Measurements from ENCODE around the gene AAK1. TPM values are rescaled to one million over a fixed set of nuclear protein-coding genes. Genes with fewer than 3 reads are reported as not detected.

Gene AAK1
- total RNA-seq, 4 donors from 2014 or later = 44.3 to 85.0 (median 60.3) TPM

GRCh38 chr2:69535817-69536241, 107.7 kb downstream of the AAK1 start:
- Histone ChIP-seq H3K27ac (no peak overlapping the region), H3K4me1 (peaks cover 0 to 12% (median 0%) of the 10 kb centered on the region in 4 donors), H3K4me3 (no peak overlapping the region), H3K36me3 (peaks cover 0 to 39% (median 0%) of the 10 kb centered on the region in 3 donors), H3K27me3 (no peaks in the 10 kb centered on the region), H3K9me3 (no peaks in the 10 kb centered on the region)
- DNase-seq = no peak
- TF ChIP-seq CTCF (IDR thresholded peaks at IDR 0.05) (no peak), POLR2A (IDR thresholded peaks at IDR 0.05) (no peak)

GRCh38 chr2:69531186-69531585, 112.4 kb downstream of the AAK1 start:
- H3K4me3 ChIP-seq = no peak overlapping the region
- no peak overlapping the region for H3K27ac ChIP-seq
- no peaks in the 10 kb centered on the region for H3K4me1 ChIP-seq
- H3K27me3 ChIP-seq = no peaks in the 10 kb centered on the region
- DNase-seq = no peak
- H3K36me3 ChIP-seq = peaks cover 0 to 64% (median 0%) of the 10 kb centered on the region in 3 donors
- no peak for TF ChIP-seq POLR2A (IDR thresholded peaks at IDR 0.05)
- no peak for TF ChIP-seq CTCF (IDR thresholded peaks at IDR 0.05)
- no peaks in the 10 kb centered on the region for H3K9me3 ChIP-seq

- peaks cover 0 to 78% (median 0%) of the 10 kb centered on the region in 3 donors for H3K36me3 ChIP-seq
- H3K4me3 ChIP-seq = no peak overlapping the region
- DNase-seq = no peak
- no peaks in the 10 kb centered on the region for H3K9me3 ChIP-seq
- no peak overlapping the region for H3K27ac ChIP-seq
- no peaks in the 10 kb centered on the region for H3K4me1 ChIP-seq
- no peaks in the 10 kb centered on the region for H3K27me3 ChIP-seq
- no peak for TF ChIP-seq POLR2A (IDR thresholded peaks at IDR 0.05)
- TF ChIP-seq CTCF (IDR thresholded peaks at IDR 0.05) = no peak
Measured at GRCh38 chr2:69529480-69529879, 114.1 kb downstream of the AAK1 start.

GRCh38 chr2:69525261-69525660, 118.3 kb downstream of the AAK1 start:
- Histone ChIP-seq H3K9me3 (no peaks in the 10 kb centered on the region), H3K27ac (no peak overlapping the region), H3K27me3 (no peaks in the 10 kb centered on the region), H3K4me3 (no peak overlapping the region), H3K36me3 (peaks cover 0 to 71% (median 0%) of the 10 kb centered on the region in 3 donors), H3K4me1 (no peaks in the 10 kb centered on the region)
- DNase-seq = no peak
- TF ChIP-seq POLR2A (IDR thresholded peaks at IDR 0.05) (no peak), CTCF (IDR thresholded peaks at IDR 0.05) (no peak)

- Histone ChIP-seq H3K27ac (no peak overlapping the region), H3K36me3 (peaks cover 0 to 71% (median 0%) of the 10 kb centered on the region in 3 donors), H3K9me3 (no peaks in the 10 kb centered on the region), H3K4me3 (no peak overlapping the region), H3K27me3 (no peaks in the 10 kb centered on the region), H3K4me1 (no peaks in the 10 kb centered on the region)
- no peak for TF ChIP-seq CTCF (IDR thresholded peaks at IDR 0.05)
- TF ChIP-seq POLR2A (IDR thresholded peaks at IDR 0.05) = no peak
- no peak for DNase-seq
Measured at GRCh38 chr2:69524799-69525198, 118.7 kb downstream of the AAK1 start.

GRCh38 chr2:69521747-69522146, 121.8 kb downstream of the AAK1 start:
- Histone ChIP-seq H3K27ac (no peak overlapping the region), H3K9me3 (no peaks in the 10 kb centered on the region), H3K27me3 (no peaks in the 10 kb centered on the region), H3K4me1 (no peaks in the 10 kb centered on the region), H3K36me3 (peaks cover 0 to 77% (median 0%) of the 10 kb centered on the region in 3 donors), H3K4me3 (no peak overlapping the region)
- no peak for DNase-seq
- TF ChIP-seq POLR2A (IDR thresholded peaks at IDR 0.05) (no peak), CTCF (IDR thresholded peaks at IDR 0.05) (no peak)
